Lower lobe of right lung (tissue), 2 donors: ENCODE results near the gene BPGM. TPM values are rescaled to one million over a fixed set of nuclear protein-coding genes. Genes with fewer than 3 reads are reported as not detected.
"Not testable (repeated sequence)": the region's sequence is repeated elsewhere in the genome, so short reads cannot be mapped to it uniquely, and the experiment has no call there.

Experiments used
- ATAC-seq, 2 donors: fragments of 200-7000 bp; cut with Tn5 transposase; one replicate each; pipeline ENCODE4 v1.9.1; 2020 to 2022; ENCODE audit warnings: mild to moderate bottlenecking in 2 of 2, moderate library complexity in 2 of 2
- DNase-seq: peaks from one replicate; pipeline ENCODE4 v3.0.0-alpha.2; 2020
- H3K27ac ChIP-seq: fragments of 200-600 bp; one replicate; pipeline ENCODE4 v1.8.0; 2022
- H3K27me3 ChIP-seq: fragments of 200-600 bp; one replicate; pipeline ENCODE4 v1.8.0; 2022; ENCODE audit warnings: low read depth
- H3K36me3 ChIP-seq: fragments of 200-600 bp; one replicate; pipeline ENCODE4 v1.8.0; 2022; ENCODE audit warnings: mild to moderate bottlenecking
- H3K4me1 ChIP-seq: fragments of 200-600 bp; one replicate; pipeline ENCODE4 v1.8.0; 2022
- H3K4me3 ChIP-seq: fragments of 200-600 bp; one replicate; pipeline ENCODE4 v1.8.0; 2022; ENCODE audit warnings: mild to moderate bottlenecking
- H3K9me3 ChIP-seq: fragments of 200-600 bp; one replicate; pipeline ENCODE4 v1.8.0; 2022
- CTCF ChIP-seq: fragments of 200-600 bp; IDR thresholded peaks from one replicate; pipeline ENCODE4 v1.8.0; 2022; ENCODE audit warnings: antibody characterized with exemption, mild to moderate bottlenecking
- intact Hi-C: fragments of 100-400 bp; cut with DNase I; formaldehyde crosslinking; loops from one replicate; pipeline ENCODE4 v1.11.0; 2022
- total RNA-seq: library from RNA; stranded (reverse); fragmentation: NEBNext Ultra II Directional; extraction: Animal tissue kit (Norgen Biotek cat#: 25700); gene quantifications from one replicate; pipeline ENCODE4 v1.2.1, GENCODE V29; 2021
- donor health status: DM: no; HTN: yes; CAD: no; lungs with severe emphysema.

BPGM gene
- total RNA-seq, 1 donor from 2014 or later = 16.9 TPM

- ATAC-seq = no peak
- H3K9me3 ChIP-seq = no peaks in the 10 kb centered on the region
- no peak overlapping the region for H3K27ac ChIP-seq
- intact Hi-C loops = loop anchor here (10.0 kb wide), 1 partner anchor 306 kb away; no protein-coding TSS in a partner anchor
- peaks cover 23% of the 10 kb centered on the region for H3K4me1 ChIP-seq
- no peak for DNase-seq
- no peaks in the 10 kb centered on the region for H3K27me3 ChIP-seq
- TF ChIP-seq CTCF = no peak
- no peak overlapping the region for H3K4me3 ChIP-seq
- H3K36me3 ChIP-seq = no peaks in the 10 kb centered on the region
These were observed 7.6 kb upstream of the BPGM start for GRCh38 chr7:134639061-134639460.

DNA sequence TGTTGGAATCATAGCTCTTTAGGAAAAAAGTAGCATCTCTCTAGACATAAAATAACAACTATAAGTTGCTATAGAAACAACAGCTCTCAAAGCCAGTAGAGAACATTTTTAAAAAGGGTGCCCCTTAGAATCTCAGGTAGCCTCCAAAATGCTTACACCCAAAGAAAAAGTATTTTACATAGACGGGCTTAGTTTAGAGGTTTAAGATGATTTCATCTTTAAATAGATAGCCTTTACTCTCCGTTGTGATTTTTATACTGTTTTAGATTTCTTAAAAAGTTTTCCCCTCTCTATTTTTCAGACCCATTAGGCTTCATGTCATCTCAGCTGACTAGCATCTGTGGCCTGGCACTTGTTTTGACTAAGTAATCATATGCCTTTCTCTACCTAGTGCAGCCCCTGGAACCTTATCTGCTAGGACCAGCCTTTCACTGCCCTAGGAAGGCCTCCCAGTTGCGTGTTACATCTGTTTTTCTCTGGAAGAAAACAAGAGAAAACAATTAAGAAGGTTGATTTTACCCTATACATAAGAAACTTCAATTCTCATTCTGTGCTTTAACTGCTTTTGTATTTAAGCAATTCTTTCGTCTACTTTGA is 6.9 kb upstream of the BPGM start:
- ATAC-seq = no peak
- DNase-seq = no peak
- Histone ChIP-seq H3K4me1 (peaks cover 23% of the 10 kb centered on the region), H3K4me3 (no peak overlapping the region), H3K36me3 (no peaks in the 10 kb centered on the region), H3K27me3 (no peaks in the 10 kb centered on the region), H3K9me3 (no peaks in the 10 kb centered on the region), H3K27ac (no peak overlapping the region)
- intact Hi-C loops = loop anchor here (10.0 kb wide), 1 partner anchor 305 kb away; no protein-coding TSS in a partner anchor
- no peak for TF ChIP-seq CTCF

DNA sequence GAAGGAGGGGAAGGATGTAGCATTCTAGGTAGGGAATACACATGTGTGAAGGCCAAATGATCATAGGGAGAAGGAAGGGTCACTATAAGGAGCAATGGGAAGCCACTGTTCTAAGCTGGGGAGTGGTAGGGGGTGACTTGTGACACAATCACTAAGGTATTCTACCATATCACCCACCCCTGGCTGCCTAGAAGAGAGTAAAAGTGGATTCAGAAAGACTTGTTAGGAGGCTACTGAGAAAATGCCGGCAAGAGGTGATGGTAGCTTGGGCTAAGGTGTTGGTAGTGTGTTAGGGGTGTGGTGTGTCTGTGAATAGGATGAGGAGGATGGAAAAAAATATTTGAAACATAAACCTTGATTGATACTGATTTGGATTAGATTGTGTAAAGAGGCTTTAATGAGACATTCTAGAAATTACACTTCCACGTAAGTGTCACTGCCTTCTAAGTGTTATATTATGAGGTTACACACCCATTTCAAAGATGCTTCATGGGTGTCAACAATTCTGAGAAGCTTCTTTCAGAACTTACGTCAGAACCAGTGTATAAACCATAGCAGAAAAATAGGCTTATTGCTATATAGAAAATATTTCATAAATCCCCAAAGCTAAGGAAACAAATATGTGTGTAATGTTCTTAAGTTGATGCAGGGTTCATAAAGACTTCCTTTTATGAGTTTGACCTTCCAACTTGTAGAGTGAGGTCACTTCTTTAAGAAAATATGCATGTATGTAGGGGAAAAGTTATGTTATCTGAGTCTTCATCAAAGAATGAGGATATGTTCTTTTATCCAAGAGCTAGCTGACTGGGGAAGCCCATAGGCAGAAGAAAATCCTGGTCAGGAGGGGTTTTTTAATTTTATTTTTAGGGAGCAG is 5.6 kb upstream of the BPGM start:
- Histone ChIP-seq H3K4me3 (no peak overlapping the region), H3K4me1 (peaks cover 24% of the 10 kb centered on the region), H3K27ac (no peak overlapping the region), H3K36me3 (no peaks in the 10 kb centered on the region), H3K9me3 (no peaks in the 10 kb centered on the region), H3K27me3 (no peaks in the 10 kb centered on the region)
- no peak for TF ChIP-seq CTCF
- DNase-seq (no peak), ATAC-seq (no peak)
- intact Hi-C loops = no loop called here

- intact Hi-C loops, DNase-seq, H3K27ac ChIP-seq, H3K9me3 ChIP-seq, ATAC-seq, H3K36me3 ChIP-seq, H3K27me3 ChIP-seq, H3K4me3 ChIP-seq: not testable (repeated sequence)
- peaks cover 17% of the 10 kb centered on the region for H3K4me1 ChIP-seq
These were observed 4.7 kb upstream of the BPGM start for GRCh38 chr7:134641981-134642380.

GRCh38 chr7:134643131-134643530 is 3.5 kb upstream of the BPGM start:
- intact Hi-C loops = no loop called here
- no peak overlapping the region for H3K27ac ChIP-seq

More at GRCh38 chr7:134643131-134643530, 3.5 kb upstream of the BPGM start:
- no peak for TF ChIP-seq CTCF
- ATAC-seq = peak in 1 of 2 donors; percentile 52
- H3K4me3 ChIP-seq = no peak overlapping the region
- H3K9me3 ChIP-seq = no peaks in the 10 kb centered on the region
- H3K36me3 ChIP-seq = no peaks in the 10 kb centered on the region
- no peaks in the 10 kb centered on the region for H3K27me3 ChIP-seq
- H3K4me1 ChIP-seq = peaks cover 22% of the 10 kb centered on the region
- no peak for DNase-seq
